GM18508 (cell line): Measurements from ENCODE around the gene MMP17.
"Not testable (repeated sequence)": the region's sequence is repeated elsewhere in the genome, so short reads cannot be mapped to it uniquely, and the experiment has no call there.

Experiments
- ATAC-seq: cut with Tn5 transposase; IDR thresholded peaks from one replicate; pipeline ENCODE4 v1.9.1; 2021; ENCODE audit warnings: moderate number of reproducible peaks; ENCODE audit not compliant: insufficient read depth, unreplicated experiment

MMP17 gene

DNA sequence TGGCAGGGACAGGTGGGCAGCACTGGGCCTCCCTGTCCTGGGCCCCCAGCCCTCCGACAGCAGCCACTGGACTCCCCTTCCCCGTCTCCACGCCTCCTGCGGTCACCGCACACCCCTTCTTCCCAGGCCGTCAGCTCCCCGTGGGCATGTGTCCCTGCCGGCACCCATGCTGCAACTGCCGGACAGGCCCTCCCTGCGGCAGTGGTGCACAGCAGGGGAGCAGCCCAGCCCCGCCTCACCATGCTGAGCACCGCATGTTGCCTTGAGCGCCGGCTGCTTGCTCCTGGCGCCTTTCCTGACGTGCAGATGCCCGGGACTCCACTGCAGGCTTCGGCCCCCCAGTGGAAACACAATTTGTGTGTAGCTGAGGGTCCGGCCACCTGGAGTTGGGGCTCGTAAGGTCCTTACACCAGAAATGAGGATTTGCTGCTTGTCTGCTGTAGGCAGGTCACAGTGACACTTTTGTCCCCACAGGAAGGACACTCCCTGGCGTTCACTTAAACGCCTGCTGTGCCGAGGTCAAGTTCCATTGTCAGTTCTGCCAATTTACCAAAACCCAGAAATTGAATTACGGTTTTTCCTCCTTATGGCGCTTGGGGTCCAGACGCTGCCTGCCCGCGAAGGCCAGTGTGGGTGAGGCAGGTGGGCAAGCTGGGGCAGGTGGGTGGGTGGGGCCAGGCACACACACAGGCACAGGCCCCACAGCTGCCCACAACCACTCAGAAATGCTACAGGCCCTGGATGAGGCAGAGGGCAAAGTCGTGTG, 28.2 kb upstream of the MMP17 start:
- no peak for ATAC-seq

DNA sequence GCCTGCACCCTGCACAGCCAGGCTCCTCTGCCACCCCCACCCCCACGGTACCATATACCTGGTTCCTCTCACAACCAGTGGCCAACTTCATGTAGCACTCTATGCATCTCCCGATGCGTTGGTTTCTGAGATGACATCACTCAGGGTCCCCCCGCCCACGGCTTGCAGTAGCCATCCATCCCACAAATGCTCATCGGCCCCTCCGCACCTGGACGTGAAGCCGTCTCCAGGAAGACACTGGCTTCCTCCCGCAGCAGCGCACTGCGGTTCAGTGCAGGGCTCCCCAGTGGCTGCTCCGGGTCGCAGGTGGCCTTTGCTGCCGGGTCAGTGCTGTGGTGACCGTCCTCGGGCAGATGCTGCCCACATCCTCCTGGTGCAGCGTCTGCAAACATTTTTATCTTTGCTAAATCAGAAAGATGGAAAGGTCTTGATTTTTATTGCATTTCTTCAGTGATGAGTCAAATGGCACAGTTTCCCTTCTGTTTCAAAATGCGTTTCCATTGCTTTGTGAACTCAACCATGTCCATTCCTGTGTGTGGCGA, 27.5 kb upstream of the MMP17 start:
- ATAC-seq, result no peak

DNA sequence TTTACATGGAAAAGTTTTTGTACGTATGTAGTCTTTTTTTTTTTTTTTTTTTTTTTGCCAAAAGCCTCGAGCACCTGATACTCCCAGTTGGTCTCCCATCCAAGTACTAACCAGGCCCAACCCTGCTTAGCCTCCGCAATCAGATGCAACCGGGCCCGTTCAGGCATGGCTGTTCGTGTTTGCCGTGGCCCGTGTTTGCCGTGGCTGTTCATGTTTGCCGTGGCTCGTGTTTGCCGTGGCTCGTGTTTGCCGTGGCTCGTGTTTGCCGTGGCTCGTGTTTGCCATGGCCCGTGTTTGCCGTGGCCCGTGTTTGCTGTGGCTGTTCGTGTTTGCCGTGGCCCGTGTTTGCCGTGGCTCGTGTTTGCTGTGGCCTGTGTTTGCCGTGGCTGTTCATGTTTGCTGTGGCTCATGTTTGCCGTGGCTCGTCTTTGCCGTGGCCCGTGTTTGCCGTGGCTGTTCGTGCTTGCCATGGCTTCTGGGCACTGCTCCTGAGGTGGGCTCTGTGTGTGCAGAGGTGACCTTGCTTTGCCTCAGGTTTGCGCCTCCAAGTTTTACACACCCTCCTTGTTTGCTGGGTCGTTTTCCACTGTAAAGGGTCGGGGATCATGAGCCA, 26.8 kb upstream of the MMP17 start:
- ATAC-seq, result no peak

- ATAC-seq, result no peak
Measured at GRCh38 chr12:131803961-131804521, 24.2 kb upstream of the MMP17 start.

GRCh38 chr12:131805421-131805820, 22.8 kb upstream of the MMP17 start:
- no peak for ATAC-seq

DNA sequence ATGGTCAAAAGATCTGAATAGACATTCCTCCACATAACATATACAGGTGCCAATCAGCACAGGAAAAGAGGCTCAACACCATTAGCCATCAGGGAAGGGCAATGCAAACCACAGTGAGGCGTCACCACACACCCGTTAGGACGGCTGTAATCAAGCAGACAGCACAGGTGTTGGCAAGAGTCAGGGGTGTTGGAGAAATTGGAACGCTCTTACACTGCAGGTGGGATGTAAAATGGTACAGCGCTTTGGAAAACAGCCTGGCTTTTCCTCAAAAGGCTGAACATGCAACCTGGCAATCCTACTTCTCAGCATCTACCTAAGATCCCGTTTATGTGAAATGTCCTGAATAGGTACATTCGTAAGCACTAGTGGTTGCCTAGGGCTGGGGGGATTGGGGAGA, 21.5 kb upstream of the MMP17 start:
- no peak for ATAC-seq

DNA sequence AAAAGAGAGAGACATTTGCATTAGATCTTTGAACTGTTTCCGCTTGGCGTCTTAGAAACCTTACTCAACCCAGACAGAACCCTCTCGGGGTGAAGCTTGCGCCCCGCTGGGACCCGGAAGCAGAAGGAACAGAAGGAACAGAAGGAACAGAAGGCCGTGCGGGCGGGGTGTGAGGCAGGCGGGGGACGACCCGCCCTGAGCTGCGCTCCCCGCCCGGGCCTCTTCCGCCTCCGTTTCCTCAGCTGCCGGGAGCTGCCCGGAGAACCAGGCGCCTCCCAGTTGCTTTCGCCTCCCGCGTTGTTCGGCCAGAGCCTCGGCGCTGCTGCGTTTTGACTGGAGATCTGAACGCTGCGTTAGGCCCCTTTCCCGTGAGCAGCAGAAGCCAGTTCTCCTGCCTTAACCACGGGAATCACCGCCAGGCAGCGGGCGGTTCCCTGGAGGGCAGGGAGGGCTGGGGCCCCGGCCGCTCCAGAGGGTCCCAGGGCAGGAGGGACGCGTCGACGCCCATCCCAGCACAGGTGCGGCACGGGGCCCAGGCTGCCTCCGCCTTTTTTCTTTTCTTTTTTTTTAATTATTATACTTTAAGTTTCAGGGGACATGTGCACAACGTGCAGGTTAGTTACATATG, 19.3 kb upstream of the MMP17 start:
- ATAC-seq, result no peak

GRCh38 chr12:131809476-131810254, 18.5 kb upstream of the MMP17 start:
- ATAC-seq, result not testable (repeated sequence)

- ATAC-seq, result no peak
Measured at GRCh38 chr12:131810726-131811125, 17.5 kb upstream of the MMP17 start.

- no peak for ATAC-seq
Measured at GRCh38 chr12:131815131-131815530, 13.1 kb upstream of the MMP17 start.

DNA sequence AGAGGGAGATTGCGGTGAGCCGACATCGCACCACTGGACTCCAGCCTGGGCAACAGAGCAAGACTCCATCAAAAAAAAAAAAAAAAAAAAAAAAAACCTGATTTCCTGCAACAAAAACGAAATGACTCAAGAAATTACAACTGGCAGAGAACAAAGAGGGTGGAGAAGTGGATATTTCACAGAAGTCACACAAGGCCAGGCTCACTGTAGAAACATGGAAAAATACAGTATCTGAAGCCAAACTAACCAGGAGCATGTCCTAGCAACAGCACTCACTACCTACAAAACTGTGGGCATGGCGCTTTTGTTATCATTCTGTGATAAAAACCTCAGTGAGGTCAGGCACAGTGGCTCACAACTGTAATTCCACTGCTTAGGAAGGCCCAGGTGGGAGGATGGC, 11.7 kb upstream of the MMP17 start:
- no peak for ATAC-seq

GRCh38 chr12:131817241-131817640, 11.0 kb upstream of the MMP17 start:
- ATAC-seq, result no peak

DNA sequence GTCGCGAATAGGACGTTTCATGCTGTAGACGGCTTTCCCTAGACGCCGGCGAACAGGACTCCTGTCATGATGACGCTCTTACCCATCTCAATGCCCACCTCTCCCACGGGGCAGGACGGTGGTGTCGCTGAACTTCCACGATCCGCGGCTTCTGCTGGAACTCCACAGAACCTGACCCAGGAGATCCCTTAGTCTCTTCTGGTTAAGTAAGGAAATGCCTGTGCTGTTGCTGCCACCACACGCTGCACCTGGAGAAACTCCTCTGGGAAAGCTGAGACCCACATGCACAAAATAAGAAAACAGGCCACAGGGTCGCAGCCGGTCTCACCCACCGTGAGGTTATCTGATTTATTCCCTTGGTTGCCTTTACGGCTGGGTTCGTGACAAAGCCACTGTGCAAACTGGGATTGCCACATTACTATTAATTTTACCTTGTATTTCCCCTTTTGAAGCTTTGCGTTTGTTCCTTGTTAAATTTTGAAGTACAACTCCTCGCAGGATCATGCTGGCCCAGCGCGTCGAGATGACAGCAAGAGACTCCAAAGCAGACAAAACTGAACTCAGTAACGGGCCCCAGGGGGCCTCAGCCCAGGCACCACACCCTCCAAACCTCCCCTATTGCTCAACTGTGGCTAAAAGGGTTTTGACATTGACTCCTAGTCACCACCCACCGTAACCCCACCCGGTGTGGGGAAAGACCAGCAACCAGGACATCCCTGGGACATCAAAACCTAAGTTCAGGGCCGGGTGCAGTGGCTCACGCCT, 9.2 kb upstream of the MMP17 start:
- ATAC-seq, result no peak

- ATAC-seq, result no peak
Measured at GRCh38 chr12:131824450-131824849, 3.7 kb upstream of the MMP17 start.

DNA sequence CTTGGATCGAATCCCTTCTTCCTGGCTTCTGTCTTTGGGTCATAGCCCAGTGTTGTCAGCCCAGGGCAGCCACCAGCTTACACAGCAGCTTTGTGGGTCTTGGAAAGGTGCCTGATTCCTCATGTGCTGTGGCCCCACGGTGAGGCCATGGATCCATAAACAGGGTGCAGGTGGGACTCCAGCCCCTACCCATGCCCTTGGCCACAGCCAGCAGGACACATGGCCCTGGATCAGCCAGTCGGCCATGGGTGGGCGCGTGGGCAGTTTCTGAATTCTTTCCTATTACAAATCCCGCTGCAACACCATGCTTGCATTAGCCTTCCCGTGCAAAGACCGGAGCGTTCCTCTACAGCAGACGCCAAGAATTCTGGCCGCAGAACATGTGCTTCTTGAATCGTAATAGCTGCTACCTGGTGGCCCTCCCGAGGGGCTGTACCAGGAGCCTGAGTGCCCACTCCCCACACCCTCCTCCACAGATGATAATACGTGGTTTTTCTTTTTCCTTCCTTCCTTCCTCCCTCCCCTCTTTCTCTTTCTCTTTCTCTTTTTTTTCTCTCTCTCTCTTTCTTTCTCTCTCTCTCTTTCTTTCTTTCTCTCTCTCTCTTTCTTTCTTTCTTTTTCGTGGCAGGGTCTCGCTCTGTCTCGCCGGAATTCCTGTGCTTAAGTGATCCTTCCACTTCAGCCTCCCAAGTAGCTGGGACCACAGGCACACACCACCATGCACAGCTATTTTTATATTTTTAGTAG, 2.9 kb upstream of the MMP17 start:
- no peak for ATAC-seq

DNA sequence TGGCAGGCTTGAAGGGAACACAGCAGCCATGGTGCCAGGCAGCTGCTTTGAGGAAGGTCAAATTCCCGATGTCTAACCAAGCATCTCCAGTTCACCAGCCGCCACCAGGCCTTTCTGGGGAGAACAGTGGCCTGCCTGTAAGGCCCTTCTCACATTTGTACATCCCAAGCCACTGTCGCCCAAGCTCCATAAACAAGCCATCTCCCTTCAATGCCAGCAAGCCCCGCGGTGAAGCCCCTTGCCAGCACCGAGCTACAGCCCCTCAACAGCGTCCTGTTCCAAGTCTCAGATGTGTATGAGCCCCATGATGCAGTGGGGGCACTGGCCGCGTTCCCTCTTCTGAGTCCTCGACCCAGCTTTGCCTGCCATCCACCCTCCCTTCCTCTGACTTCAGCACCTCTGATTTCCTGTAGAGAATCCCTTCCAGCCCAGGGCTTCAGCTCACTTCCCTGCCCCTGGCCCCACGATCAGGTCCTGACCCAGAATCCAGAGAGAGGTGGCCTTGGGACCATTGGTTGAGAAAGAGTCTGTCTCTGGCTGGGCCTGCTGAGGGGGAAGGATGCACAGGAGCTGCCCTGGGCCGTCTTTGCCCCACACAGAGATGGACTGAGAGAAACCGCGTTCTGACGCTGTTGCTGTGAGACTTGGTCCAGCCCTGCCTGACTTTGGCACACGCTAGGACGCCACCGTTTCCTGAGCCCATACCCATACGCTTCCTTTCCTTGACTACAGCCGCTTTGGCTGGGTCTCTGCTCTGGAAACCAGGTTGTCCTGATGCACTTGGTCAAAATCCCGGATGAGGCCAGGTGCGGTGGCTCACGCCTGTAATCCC, 1.9 kb upstream of the MMP17 start:
- ATAC-seq, result no peak

- ATAC-seq, result no peak
Measured at GRCh38 chr12:131828671-131829355, 620 bp downstream of the MMP17 start.

- no peak for ATAC-seq
Measured at GRCh38 chr12:131829356-131829747, 1.2 kb downstream of the MMP17 start.
